Mesendoderm (in vitro differentiated cells): ENCODE results near the gene EHBP1L1.

ENCODE experiments used
- DNase-seq: peaks from one replicate; pipeline ENCODE4 v3.0.0; 2013
- H2AK5ac ChIP-seq: 2 replicates; pipeline ENCODE4 v1.6.1; 2013; ENCODE audit warnings: low read length, inconsistent platforms
- H2BK120ac ChIP-seq: 2 replicates; pipeline ENCODE4 v1.6.1; 2013; ENCODE audit warnings: low read depth, mild to moderate bottlenecking, low read length, moderate library complexity, mixed read lengths
- H2BK15ac ChIP-seq: replicated peaks from 2 replicates; pipeline ENCODE4 v1.6.1; 2013; ENCODE audit warnings: low read depth, mild to moderate bottlenecking, moderate library complexity
- H2BK5ac ChIP-seq: 2 replicates; pipeline ENCODE4 v1.6.1; 2013; ENCODE audit warnings: low read length, inconsistent platforms
- H3K18ac ChIP-seq: 2 replicates; pipeline ENCODE4 v1.6.1; 2013; ENCODE audit warnings: mild to moderate bottlenecking, low read length, mixed read lengths
- H3K23ac ChIP-seq: one replicate; pipeline ENCODE4 v1.6.1; 2013; ENCODE audit warnings: low read length
- H3K27ac ChIP-seq: 2 replicates; pipeline ENCODE4 v1.5.1; 2013; ENCODE audit warnings: low read depth, mild to moderate bottlenecking, inconsistent platforms, low read length, moderate library complexity
- H3K27me3 ChIP-seq: 2 replicates; pipeline ENCODE4 v1.6.1; 2013; ENCODE audit warnings: low read length, control low read depth, mild to moderate bottlenecking, inconsistent platforms; ENCODE audit not compliant: insufficient read depth, poor library complexity
- H3K36me3 ChIP-seq: 2 replicates; pipeline ENCODE4 v1.6.1; 2013; ENCODE audit warnings: low read length, inconsistent platforms; ENCODE audit not compliant: control insufficient read depth, insufficient read depth
- H3K4ac ChIP-seq: one replicate; pipeline ENCODE4 v1.6.1; 2013; ENCODE audit warnings: low read depth, mild to moderate bottlenecking, low read length, moderate library complexity
- H3K4me1 ChIP-seq: 2 replicates; pipeline ENCODE4 v1.6.1; 2013; ENCODE audit warnings: low read depth, low read length, inconsistent platforms; ENCODE audit not compliant: control insufficient read depth
- H3K4me2 ChIP-seq: 2 replicates; pipeline ENCODE4 v1.6.1; 2013; ENCODE audit warnings: low read length
- H3K4me3 ChIP-seq: 2 replicates; pipeline ENCODE4 v1.5.1; 2013; ENCODE audit warnings: mild to moderate bottlenecking, low read length
- H3K56ac ChIP-seq: one replicate; pipeline ENCODE4 v1.6.1; 2013; ENCODE audit warnings: low read length
- H3K79me1 ChIP-seq: 2 replicates; pipeline ENCODE4 v1.6.1; 2013; ENCODE audit warnings: low read length, inconsistent platforms
- H3K79me2 ChIP-seq: 2 replicates; pipeline ENCODE4 v1.6.1; 2013; ENCODE audit warnings: mild to moderate bottlenecking, low read length; ENCODE audit not compliant: control insufficient read depth, insufficient read depth
- H3K9ac ChIP-seq: 2 replicates; pipeline ENCODE4 v1.6.1; 2013; ENCODE audit warnings: low read length, inconsistent platforms
- H4K5ac ChIP-seq: one replicate; pipeline ENCODE4 v1.6.1; 2013; ENCODE audit warnings: low read length
- H4K8ac ChIP-seq: one replicate; pipeline ENCODE4 v1.6.1; 2013; ENCODE audit warnings: low read depth, mild to moderate bottlenecking, control low read depth, low read length, moderate library complexity
- WGBS: extraction: QIAGEN DNeasy Blood & Tissue Kit; methylation state at CpG from one replicate; pipeline ENCODE4 v1.1.7; 2013; ENCODE audit warnings: low lambda C conversion rate, missing lambda C conversion rate; ENCODE audit not compliant: insufficient coverage; ENCODE audit errors: extremely low coverage; 5-methylcytosine and 5-hydroxymethylcytosine counted together

The EHBP1L1 gene

DNA sequence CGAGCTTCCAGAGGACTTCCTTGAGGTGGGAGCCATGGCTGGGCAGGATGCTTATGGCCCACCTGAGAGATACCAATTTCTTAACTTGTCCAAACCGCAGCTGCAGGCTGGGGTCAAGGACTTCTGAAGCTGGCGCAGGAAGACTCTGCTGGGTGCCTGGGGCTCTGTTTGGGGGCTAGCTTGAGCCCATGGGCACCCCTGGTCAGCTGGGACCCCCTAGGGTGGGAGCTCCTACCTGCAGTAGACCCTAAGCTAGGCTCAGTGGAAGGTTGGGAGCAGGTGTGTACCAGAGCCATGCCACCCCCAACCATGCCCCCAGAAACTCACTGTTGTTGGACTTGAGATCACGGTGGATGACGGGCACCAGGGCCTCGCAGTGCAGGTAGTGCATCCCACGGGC is 36.8 kb downstream of the EHBP1L1 start:
- Histone ChIP-seq H3K4me1 (peaks cover 11% of the 10 kb centered on the region), H3K27me3 (no peaks in the 10 kb centered on the region), H3K18ac (no peak overlapping the region), H2AK5ac (no peak overlapping the region), H2BK15ac (no peak overlapping the region), H3K56ac (peak overlapping the region; percentile 59), H3K9ac (peak overlapping the region; percentile 41), H3K79me2 (peaks cover 21% of the 10 kb centered on the region), H3K4me3 (no peak overlapping the region), H3K4ac (no peak overlapping the region), H2BK5ac (no peak overlapping the region), H4K8ac (no peak overlapping the region), H3K4me2 (no peak overlapping the region), H4K5ac (no peak overlapping the region), H3K27ac (no peak overlapping the region), H3K79me1 (peaks cover 31% of the 10 kb centered on the region), H3K36me3 (no peaks in the 10 kb centered on the region), H3K23ac (no peak overlapping the region), H2BK120ac (no peak overlapping the region)
- DNase-seq = no peak
- no CpG with 5 or more reads among the region's 7 CpGs for WGBS

DNA sequence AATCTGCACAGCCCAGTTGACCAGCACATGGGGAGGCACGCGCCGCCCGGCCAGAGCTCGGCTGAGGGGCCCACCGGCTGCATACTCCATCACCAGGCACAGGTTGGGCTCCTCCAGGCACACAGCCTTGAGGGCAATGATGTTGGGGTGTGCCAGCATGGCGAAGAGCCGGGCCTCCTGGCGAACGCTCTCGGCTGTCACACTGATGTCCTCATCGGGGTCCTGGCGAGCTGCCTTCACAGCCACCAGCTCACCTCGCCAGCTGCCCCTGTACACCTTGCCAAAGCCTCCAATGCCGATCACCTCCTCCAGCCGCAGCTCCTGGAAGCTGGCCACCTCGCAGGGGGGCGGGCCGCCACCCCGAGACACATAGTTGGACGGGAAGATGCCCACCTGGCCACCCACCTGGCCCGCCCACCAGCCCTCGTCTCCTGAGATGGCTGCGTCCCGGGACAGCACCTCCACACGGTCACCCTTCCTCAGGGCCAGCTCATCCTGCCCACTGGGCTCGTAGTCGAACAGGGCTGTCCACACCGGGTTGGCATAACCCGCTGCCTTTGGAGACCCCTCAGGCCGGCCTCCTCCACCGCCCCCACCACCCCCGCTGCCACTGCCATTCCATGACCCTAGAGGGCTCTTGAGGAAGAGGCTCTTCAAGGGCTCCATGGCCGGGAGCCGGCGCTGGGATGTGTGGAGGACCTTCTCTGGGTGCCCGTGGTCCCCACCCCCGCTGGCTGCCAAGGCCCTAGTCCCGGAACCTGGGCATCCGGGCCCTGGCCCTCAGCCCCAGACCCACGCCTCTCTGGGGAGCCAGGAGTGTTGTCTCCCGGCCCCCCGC is 37.5 kb downstream of the EHBP1L1 start:
- Histone ChIP-seq H3K56ac (peak overlapping the region; percentile 80), H3K79me1 (peaks cover 31% of the 10 kb centered on the region), H3K4me1 (peaks cover 11% of the 10 kb centered on the region), H3K23ac (no peak overlapping the region), H3K18ac (peak overlapping the region; percentile 77), H3K79me2 (peaks cover 21% of the 10 kb centered on the region), H2AK5ac (no peak overlapping the region), H3K4me2 (peak overlapping the region; percentile 48), H3K4ac (peak overlapping the region; percentile 89), H3K27ac (peak overlapping the region; percentile 58), H4K5ac (no peak overlapping the region), H3K27me3 (no peaks in the 10 kb centered on the region), H4K8ac (no peak overlapping the region), H3K9ac (peak overlapping the region; percentile 97), H2BK120ac (peak overlapping the region; percentile 33), H3K4me3 (peak overlapping the region; percentile 69), H3K36me3 (no peaks in the 10 kb centered on the region), H2BK15ac (no peak overlapping the region), H2BK5ac (no peak overlapping the region)
- no peak for DNase-seq
- WGBS = no CpG with 5 or more reads among the region's 43 CpGs

DNA sequence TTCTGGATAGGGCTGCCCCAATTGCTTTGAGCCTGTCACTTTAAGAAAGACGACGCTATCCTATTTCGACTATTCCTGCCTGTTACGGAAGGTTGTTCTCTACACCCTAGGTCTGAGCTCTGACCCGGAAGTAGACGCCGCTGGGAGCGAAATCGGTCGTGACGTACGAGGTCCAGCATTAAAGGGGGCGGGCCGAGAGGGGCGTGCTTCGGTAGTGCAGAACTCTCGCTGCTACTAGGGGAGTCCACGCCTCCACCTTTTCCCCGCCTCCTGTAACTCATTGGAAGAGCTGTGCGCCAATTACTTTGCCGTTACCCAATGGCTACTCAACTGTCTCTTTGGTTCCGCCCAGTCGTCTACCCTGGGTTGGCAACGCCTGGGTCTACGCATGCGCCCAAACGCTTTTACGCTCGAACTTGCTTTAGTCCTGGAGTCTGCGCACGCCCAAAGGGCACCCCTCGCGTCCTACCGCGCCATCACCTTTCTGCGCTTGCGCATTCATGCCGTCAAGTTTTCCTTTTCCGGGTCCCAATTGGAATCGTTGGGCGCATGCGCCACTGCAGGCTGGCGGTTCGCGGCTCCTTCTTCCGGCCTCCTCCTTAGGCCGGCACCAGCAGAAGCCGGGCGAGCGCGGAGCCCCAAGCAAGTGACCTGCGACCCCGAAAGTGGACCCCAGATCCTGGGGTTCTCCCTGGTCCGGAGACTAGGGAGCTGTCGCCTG is 39.5 kb downstream of the EHBP1L1 start, which contains the start of gene PCNX3:
TSS of gene PCNX3 (plus strand) at position 548 of the 721 bp plus-strand sequence. CDS start 536 bp downstream, outside the sequence.
- H3K56ac ChIP-seq = peak within 1 kb of the TSS; percentile 97
- DNase-seq = peak; percentile 100
- H3K27me3 ChIP-seq = no peaks in the 10 kb centered on the region
- peak within 1 kb of the TSS; percentile 80 for H3K27ac ChIP-seq
- no peak within 1 kb of the TSS for H2BK5ac ChIP-seq
- peak within 1 kb of the TSS; percentile 82 for H3K4me3 ChIP-seq
- H2BK15ac ChIP-seq = no peak within 1 kb of the TSS
- H4K8ac ChIP-seq = no peak within 1 kb of the TSS
- H3K36me3 ChIP-seq = peaks cover 5% of the 10 kb centered on the region
- peak within 1 kb of the TSS; percentile 44 for H3K18ac ChIP-seq
- H2AK5ac ChIP-seq = no peak within 1 kb of the TSS
- H3K4me2 ChIP-seq = peak within 1 kb of the TSS; percentile 97
- H3K4me1 ChIP-seq = peaks cover 11% of the 10 kb centered on the region
- H3K9ac ChIP-seq = peak within 1 kb of the TSS; percentile 97
- H3K23ac ChIP-seq = no peak within 1 kb of the TSS
- peaks cover 21% of the 10 kb centered on the region for H3K79me2 ChIP-seq
- no peak within 1 kb of the TSS for H2BK120ac ChIP-seq
- no peak within 1 kb of the TSS for H4K5ac ChIP-seq
- peak within 1 kb of the TSS; percentile 48 for H3K4ac ChIP-seq
- peaks cover 26% of the 10 kb centered on the region for H3K79me1 ChIP-seq
- WGBS = no CpG with 5 or more reads among the region's 55 CpGs

DNA sequence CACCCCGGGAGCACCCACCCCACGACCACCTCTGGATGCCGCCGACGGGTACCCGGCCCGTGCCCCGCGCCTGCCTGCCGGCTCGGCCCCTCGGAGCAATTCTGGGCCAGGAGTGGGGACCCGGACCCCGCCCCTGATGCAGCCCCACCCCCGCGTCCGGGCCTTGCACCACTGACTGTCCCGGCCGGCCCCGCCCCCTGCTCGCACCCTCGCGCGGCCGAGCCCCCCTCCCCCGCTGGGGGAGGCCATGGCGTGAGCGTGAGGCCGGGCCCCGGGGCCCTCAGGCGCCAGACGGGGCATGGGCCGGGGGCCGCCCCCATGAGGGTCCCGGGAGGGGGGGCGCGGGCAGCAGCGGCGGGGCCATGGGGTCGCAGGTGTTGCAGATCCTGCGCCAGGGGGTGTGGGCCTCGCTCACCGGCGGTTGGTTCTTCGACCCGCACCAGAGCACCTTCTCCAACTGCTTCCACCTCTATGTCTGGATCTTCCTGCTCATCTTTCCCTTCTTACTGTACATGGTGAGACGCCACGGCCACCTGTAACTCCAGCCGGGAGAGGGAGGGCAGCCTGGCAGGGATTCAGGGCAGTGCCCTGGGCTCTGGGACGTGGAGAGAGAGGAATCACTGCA is 40.2 kb downstream of the EHBP1L1 start:
- Histone ChIP-seq H4K8ac (no peak overlapping the region), H4K5ac (no peak overlapping the region), H3K79me1 (peaks cover 26% of the 10 kb centered on the region), H3K23ac (no peak overlapping the region), H3K4me2 (peak overlapping the region; percentile 95), H3K36me3 (peaks cover 5% of the 10 kb centered on the region), H3K9ac (peak overlapping the region; percentile 90), H2BK120ac (no peak overlapping the region), H3K56ac (peak overlapping the region; percentile 96), H3K27ac (peak overlapping the region; percentile 80), H3K18ac (peak overlapping the region; percentile 44), H3K4me3 (peak overlapping the region; percentile 82), H3K4me1 (peaks cover 11% of the 10 kb centered on the region), H3K27me3 (no peaks in the 10 kb centered on the region), H2BK5ac (no peak overlapping the region), H2AK5ac (no peak overlapping the region), H2BK15ac (no peak overlapping the region), H3K4ac (peak overlapping the region; percentile 48), H3K79me2 (peaks cover 21% of the 10 kb centered on the region)
- DNase-seq = peak; percentile 39
- no CpG with 5 or more reads among the region's 50 CpGs for WGBS

DNA sequence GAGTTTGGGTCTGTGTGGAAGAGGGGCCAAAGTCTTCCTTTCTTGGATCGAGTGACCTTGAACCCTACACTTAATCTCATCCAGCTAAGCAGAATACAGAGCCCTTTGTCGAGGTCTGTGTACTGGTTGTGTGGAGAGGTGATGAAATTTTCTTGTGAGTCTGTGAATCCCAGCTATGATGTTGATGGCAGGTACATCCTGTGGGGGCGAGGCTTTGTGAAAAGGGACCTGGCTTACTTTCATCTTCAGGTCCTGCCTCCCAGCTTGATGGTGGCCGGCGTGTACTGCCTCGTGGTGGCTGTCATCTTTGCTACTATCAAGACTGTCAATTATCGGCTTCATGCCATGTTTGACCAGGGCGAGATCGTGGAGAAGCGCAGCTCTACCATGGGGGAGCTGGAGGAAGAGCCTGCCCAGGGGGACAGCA is 40.7 kb downstream of the EHBP1L1 start:
- DNase-seq = no peak
- H2BK120ac ChIP-seq = no peak overlapping the region
- H3K9ac ChIP-seq = peak overlapping the region; percentile 90
- no peak overlapping the region for H3K27ac ChIP-seq
- peaks cover 21% of the 10 kb centered on the region for H3K79me2 ChIP-seq
- peaks cover 11% of the 10 kb centered on the region for H3K4me1 ChIP-seq
- H4K5ac ChIP-seq = no peak overlapping the region
- H2BK5ac ChIP-seq = no peak overlapping the region
- H3K4me2 ChIP-seq = peak overlapping the region; percentile 95
- peaks cover 26% of the 10 kb centered on the region for H3K79me1 ChIP-seq
- WGBS = no CpG with 5 or more reads among the region's 10 CpGs
- no peak overlapping the region for H3K18ac ChIP-seq
- no peak overlapping the region for H3K23ac ChIP-seq
- H2BK15ac ChIP-seq = no peak overlapping the region
- peaks cover 5% of the 10 kb centered on the region for H3K36me3 ChIP-seq
- no peak overlapping the region for H4K8ac ChIP-seq
- H3K4me3 ChIP-seq = peak overlapping the region; percentile 82
- no peak overlapping the region for H2AK5ac ChIP-seq
- peak overlapping the region; percentile 96 for H3K56ac ChIP-seq
- no peak overlapping the region for H3K4ac ChIP-seq
- H3K27me3 ChIP-seq = no peaks in the 10 kb centered on the region
